Endothelial cell of umbilical vein (primary cell): Measurements from ENCODE around the gene RNPC3. TPM values are rescaled to one million over a fixed set of nuclear protein-coding genes. Genes with fewer than 3 reads are reported as not detected.

Source experiments
- BruUV-seq: library from RNA; stranded (reverse); fragments of 400-500 nt; replicated peaks from 2 replicates; lab custom pipeline; 2021; lab: Mats Ljungman, UMichigan
- CTCF ChIA-PET: fragments of 300-600, 350-600 bp; sonication (Branson Sonifier 250); formaldehyde crosslinking; loops from one replicate; lab custom pipeline; 2021; ENCODE audit warnings: antibody characterized with exemption, inconsistent platforms; lab: Charles Lee
- POLR2A ChIA-PET: fragments of 300-600, 350-600 bp; sonication (Branson Sonifier 250); formaldehyde crosslinking; loops from one replicate; lab custom pipeline; 2021; ENCODE audit warnings: antibody characterized with exemption, inconsistent platforms; lab: Charles Lee
- DNase-seq: peaks from one replicate; pipeline ENCODE4 v3.0.0-alpha.2; 2011; ENCODE audit warnings: low read depth, low spot score
- FAIRE-seq: peaks from 2 replicates; lab custom pipeline; 2011; peaks lifted over from hg19 to GRCh38; lab: Jason Lieb, UNC
- H2AFZ ChIP-seq: 2 replicates; pipeline ENCODE4 v1.6.0; 2012; ENCODE audit warnings: low read depth, low read length, control low read depth, inconsistent platforms
- H3K27ac ChIP-seq: 2 replicates; pipeline ENCODE4 v1.5.1; 2011; ENCODE audit warnings: low read depth, mild to moderate bottlenecking, control low read depth, low read length, moderate library complexity; ENCODE audit not compliant: insufficient read depth
- H3K27me3 ChIP-seq, 2 experiments: 2 replicates each; pipeline versions ENCODE4 v1.6.0 to v1.6.1; 2011; ENCODE audit warnings: low read length in 2 of 2, mixed read lengths in 1 of 2; ENCODE audit not compliant: control insufficient read depth in 2 of 2, insufficient read depth in 2 of 2
- H3K36me3 ChIP-seq, 2 experiments: 2 replicates in 1 of 2; 3 replicates in 1 of 2; pipeline ENCODE4 v1.5.1; 2011; ENCODE audit warnings: low read length in 2 of 2, mild to moderate bottlenecking in 1 of 2, moderate library complexity in 1 of 2; ENCODE audit not compliant: control insufficient read depth in 2 of 2, insufficient read depth in 2 of 2; ENCODE audit errors: extremely low read depth in 1 of 2
- H3K4me1 ChIP-seq: 3 replicates; pipeline ENCODE4 v1.5.1; 2011; ENCODE audit warnings: mild to moderate bottlenecking, low read length; ENCODE audit not compliant: control insufficient read depth, insufficient read depth; ENCODE audit errors: extremely low read depth
- H3K4me2 ChIP-seq: 2 replicates; pipeline ENCODE4 v1.6.1; 2011; ENCODE audit warnings: low read length, control low read depth, mixed read lengths; ENCODE audit not compliant: insufficient read depth
- H3K4me3 ChIP-seq, 3 experiments: fragments of 200-600 bp in 1 of 3; sonication (generic), shearing (Covaris generic) in 1 of 3; replicated peaks in 1 of 3; 2 replicates each; pipeline ENCODE4 v1.5.1; 2011 to 2016; ENCODE audit warnings: control low read depth in 3 of 3, low read length in 3 of 3, mild to moderate bottlenecking in 2 of 3, inconsistent platforms in 1 of 3, low read depth in 1 of 3, moderate library complexity in 1 of 3; ENCODE audit not compliant: insufficient read depth in 1 of 3
- H3K79me2 ChIP-seq: 2 replicates; pipeline ENCODE4 v1.6.0; 2012; ENCODE audit warnings: low read length, inconsistent platforms; ENCODE audit not compliant: control insufficient read depth, insufficient read depth
- H3K9ac ChIP-seq: replicated peaks from 2 replicates; pipeline ENCODE3; 2011; ENCODE audit warnings: low read length, control low read depth; ENCODE audit not compliant: insufficient read depth; ENCODE audit errors: extremely low read depth
- H3K9me1 ChIP-seq: replicated peaks from 3 replicates; pipeline ENCODE4 v1.6.0; 2011; ENCODE audit warnings: mild to moderate bottlenecking, low read length; ENCODE audit not compliant: control insufficient read depth, insufficient read depth; ENCODE audit errors: extremely low read depth
- H3K9me3 ChIP-seq: replicated peaks from 2 replicates; pipeline ENCODE4 v1.5.1; 2012; ENCODE audit warnings: low read length, inconsistent platforms; ENCODE audit not compliant: control insufficient read depth, insufficient read depth
- H4K20me1 ChIP-seq: replicated peaks from 2 replicates; pipeline ENCODE3; 2011; ENCODE audit warnings: mild to moderate bottlenecking, low read length; ENCODE audit not compliant: control insufficient read depth, insufficient read depth; ENCODE audit errors: extremely low read depth
- EZH2 ChIP-seq: IDR thresholded peaks from 2 replicates; pipeline ENCODE4 v1.6.1; 2012; ENCODE audit warnings: borderline replicate concordance, low read depth, mild to moderate bottlenecking, moderate library complexity, low read length, inconsistent platforms; ENCODE audit not compliant: severe bottlenecking
- FOS ChIP-seq: IDR thresholded peaks from 2 replicates; pipeline ENCODE4 v1.6.1; 2011; ENCODE audit warnings: mild to moderate bottlenecking, low read length, moderate library complexity, borderline replicate concordance; ENCODE audit not compliant: insufficient read depth
- GATA2 ChIP-seq: IDR thresholded peaks from 2 replicates; pipeline ENCODE4 v1.7.0; 2011; ENCODE audit warnings: low read depth, mild to moderate bottlenecking, moderate library complexity, mixed read lengths, low read length; ENCODE audit not compliant: insufficient read length, insufficient read depth
- JUN ChIP-seq: IDR thresholded peaks from 2 replicates; pipeline ENCODE4 v1.6.1; 2011; ENCODE audit warnings: borderline replicate concordance, low read depth; ENCODE audit not compliant: insufficient read length, insufficient read depth
- MYC ChIP-seq: IDR thresholded peaks from one replicate; pipeline ENCODE4 v1.6.1; 2011; ENCODE audit warnings: mild to moderate bottlenecking, low read depth, low read length
- POLR2A ChIP-seq: IDR thresholded peaks from 2 replicates; pipeline ENCODE4 v1.6.1; 2012; ENCODE audit warnings: low read depth, mild to moderate bottlenecking, control low read depth, low read length
- POLR2AphosphoS5 ChIP-seq: IDR thresholded peaks from 2 replicates; pipeline ENCODE4 v1.6.1; 2012; ENCODE audit warnings: low read depth, mild to moderate bottlenecking, control low read depth, low read length, moderate library complexity; ENCODE audit not compliant: insufficient read depth
- dilution Hi-C: fragments of 300-500 bp; cut with MboI; formaldehyde crosslinking; loops from one replicate; pipeline ENCODE4 v1.15.0; 2019; ENCODE audit warnings: low sequenced_read_pairs; ENCODE audit not compliant: extremely low pct_ligation_motif_present
- intact Hi-C: fragments of 100-400 bp; cut with micrococcal nuclease; formaldehyde crosslinking; loops from one replicate; pipeline ENCODE4 v1.10.0; 2022
- polyA plus RNA-seq, 4 experiments: library from polyadenylated mRNA; depleted of rRNA in 3 of 4; stranded (reverse) in 3 of 4; unstranded in 1 of 4; fragments of >200 nt; gene quantifications; 2 replicates each; pipeline versions ENCODE4 v1.2.1 to v1.2.3, GENCODE V29; 2011 to 2012; ENCODE audit warnings: missing spikeins in 1 of 4
- total RNA-seq: library from RNA; stranded (reverse); gene quantifications from 2 replicates; pipeline ENCODE4 v1.2.3, GENCODE V29; 2021
- TF ChIP-seq, protein P1 (sequence below), 2 donors: IDR thresholded peaks; 1 replicate in 1 of 2; 2 replicates in 1 of 2; pipeline ENCODE4 v1.5.1; 2011; ENCODE audit warnings: low read length in 2 of 2, mild to moderate bottlenecking in 2 of 2, moderate library complexity in 2 of 2, control low read depth in 1 of 2, inconsistent platforms in 1 of 2, low read depth in 1 of 2; ENCODE audit not compliant: insufficient read depth in 1 of 2; ENCODE audit errors: extremely low read depth in 1 of 2
- TF ChIP-seq, protein P2 (sequence below): IDR thresholded peaks from 2 replicates; pipeline ENCODE4 v1.6.1; 2011; ENCODE audit not compliant: insufficient read depth, insufficient read length

The RNPC3 gene
- total and polyA plus RNA-seq, 2 donors (not counting 3 experiments of a cell fraction or from before 2014, with no cell fraction given) = 9.2 to 16.7 TPM

DNA sequence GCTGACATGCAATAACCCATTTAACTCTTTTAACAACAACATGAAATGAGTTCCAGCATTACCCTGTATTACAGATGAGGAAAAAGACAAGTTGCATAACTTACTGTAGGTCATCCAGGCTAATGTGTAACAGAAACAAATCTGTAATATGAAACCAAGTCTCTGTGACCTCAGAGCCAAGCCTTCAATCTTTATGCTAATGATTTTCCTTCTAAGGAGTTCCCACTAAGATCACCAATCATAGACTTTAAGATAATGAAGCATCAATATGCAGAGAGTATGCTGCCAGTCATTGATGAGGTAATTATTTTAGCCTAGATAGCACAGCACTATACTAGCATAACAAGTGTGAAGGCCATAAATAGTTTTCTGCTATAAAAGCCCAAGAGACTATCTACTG, 35.6 kb upstream of the RNPC3 start:
- H3K79me2 ChIP-seq = no peaks in the 10 kb centered on the region
- dilution Hi-C loops (no loop called here), intact Hi-C loops (no loop called here)
- BruUV-seq = no TSS peak
- FAIRE-seq (no peak), DNase-seq (no peak)
- no peak overlapping the region for H2AFZ ChIP-seq
- H3K27me3 ChIP-seq = no peaks in the 10 kb centered on the region
- H3K4me1 ChIP-seq = no peaks in the 10 kb centered on the region
- no peaks in the 10 kb centered on the region for H4K20me1 ChIP-seq
- no peak overlapping the region for H3K4me2 ChIP-seq
- POLR2A ChIA-PET = no interaction called here
- H3K36me3 ChIP-seq = no peaks in the 10 kb centered on the region
- CTCF ChIA-PET = no interaction called here
- TF ChIP-seq, protein P1, sequence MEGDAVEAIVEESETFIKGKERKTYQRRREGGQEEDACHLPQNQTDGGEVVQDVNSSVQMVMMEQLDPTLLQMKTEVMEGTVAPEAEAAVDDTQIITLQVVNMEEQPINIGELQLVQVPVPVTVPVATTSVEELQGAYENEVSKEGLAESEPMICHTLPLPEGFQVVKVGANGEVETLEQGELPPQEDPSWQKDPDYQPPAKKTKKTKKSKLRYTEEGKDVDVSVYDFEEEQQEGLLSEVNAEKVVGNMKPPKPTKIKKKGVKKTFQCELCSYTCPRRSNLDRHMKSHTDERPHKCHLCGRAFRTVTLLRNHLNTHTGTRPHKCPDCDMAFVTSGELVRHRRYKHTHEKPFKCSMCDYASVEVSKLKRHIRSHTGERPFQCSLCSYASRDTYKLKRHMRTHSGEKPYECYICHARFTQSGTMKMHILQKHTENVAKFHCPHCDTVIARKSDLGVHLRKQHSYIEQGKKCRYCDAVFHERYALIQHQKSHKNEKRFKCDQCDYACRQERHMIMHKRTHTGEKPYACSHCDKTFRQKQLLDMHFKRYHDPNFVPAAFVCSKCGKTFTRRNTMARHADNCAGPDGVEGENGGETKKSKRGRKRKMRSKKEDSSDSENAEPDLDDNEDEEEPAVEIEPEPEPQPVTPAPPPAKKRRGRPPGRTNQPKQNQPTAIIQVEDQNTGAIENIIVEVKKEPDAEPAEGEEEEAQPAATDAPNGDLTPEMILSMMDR (IDR thresholded peaks at IDR 0.05; ENCODE audit: extremely low read depth in 1 of 2, insufficient read depth in 1 of 2, low read depth in 1 of 2, low read length in 2 of 2) = no peak
- TF ChIP-seq MYC = no peak
- TF ChIP-seq EZH2 = no peak
- no peak for TF ChIP-seq JUN
- no peak overlapping the region for H3K4me3 ChIP-seq
- H3K9ac ChIP-seq = no peak overlapping the region
- no peak overlapping the region for H3K27ac ChIP-seq
- no peaks in the 10 kb centered on the region for H3K9me3 ChIP-seq
- H3K9me1 ChIP-seq = no peaks in the 10 kb centered on the region

DNA sequence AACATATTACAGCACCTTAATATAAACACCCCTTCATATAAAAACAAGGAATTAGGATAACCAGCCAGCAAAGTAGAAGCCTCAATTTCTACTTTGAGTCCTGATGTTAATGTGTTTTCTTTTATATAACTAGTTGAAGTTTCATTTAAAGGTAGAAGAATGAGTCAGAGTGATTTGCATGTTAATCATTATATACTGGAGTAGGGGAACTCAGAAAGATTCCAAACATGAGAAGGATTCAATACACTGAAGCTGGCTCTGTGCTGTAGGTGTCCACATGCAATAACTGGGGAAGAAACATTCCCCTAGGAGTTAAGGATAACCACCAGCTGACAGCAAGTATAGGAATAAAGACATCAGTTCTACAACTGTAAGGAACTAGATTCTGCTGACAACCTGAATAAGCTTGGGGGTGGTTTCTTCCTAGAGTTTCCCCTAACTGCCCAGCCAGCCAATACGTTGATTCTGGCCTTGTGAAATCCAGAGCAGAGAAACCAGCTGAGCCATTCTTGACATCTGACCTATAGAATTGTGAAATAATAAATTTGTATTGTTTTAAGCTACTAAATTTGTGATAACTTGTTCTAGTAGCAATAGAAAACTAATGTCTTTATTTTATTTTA, 33.4 kb upstream of the RNPC3 start:
- no peaks in the 10 kb centered on the region for H3K79me2 ChIP-seq
- no peak overlapping the region for H3K4me2 ChIP-seq
- H2AFZ ChIP-seq = no peak overlapping the region
- POLR2A ChIA-PET = no interaction called here
- H3K4me1 ChIP-seq = no peaks in the 10 kb centered on the region
- CTCF ChIA-PET = no interaction called here
- BruUV-seq = no TSS peak
- no peak overlapping the region for H3K9ac ChIP-seq
- dilution Hi-C loops (no loop called here), intact Hi-C loops (no loop called here)
- no peak for FAIRE-seq
- TF ChIP-seq POLR2A (no peak), GATA2 (no peak), MYC (no peak), JUN (no peak), POLR2AphosphoS5 (no peak), FOS (no peak), EZH2 (no peak)
- TF ChIP-seq, protein P1 (IDR thresholded peaks at IDR 0.05; ENCODE audit: extremely low read depth in 1 of 2, insufficient read depth in 1 of 2, low read depth in 1 of 2, low read length in 2 of 2) = no peak
- TF ChIP-seq, protein P2, sequence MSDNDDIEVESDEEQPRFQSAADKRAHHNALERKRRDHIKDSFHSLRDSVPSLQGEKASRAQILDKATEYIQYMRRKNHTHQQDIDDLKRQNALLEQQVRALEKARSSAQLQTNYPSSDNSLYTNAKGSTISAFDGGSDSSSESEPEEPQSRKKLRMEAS = no peak
- H3K27me3 ChIP-seq = no peaks in the 10 kb centered on the region
- H3K4me3 ChIP-seq = no peak overlapping the region
- DNase-seq = no peak
- no peaks in the 10 kb centered on the region for H3K36me3 ChIP-seq
- H3K9me1 ChIP-seq = no peaks in the 10 kb centered on the region
- no peaks in the 10 kb centered on the region for H3K9me3 ChIP-seq
- no peak overlapping the region for H3K27ac ChIP-seq
- no peaks in the 10 kb centered on the region for H4K20me1 ChIP-seq
